Heart left ventricle (tissue), 13 donors: ENCODE data around the gene DPYSL4.

ENCODE experiments used
- POLR2A ChIP-seq, 2 donors: fragments of 450-650 bp; IDR thresholded peaks; one replicate each; pipeline ENCODE4 v1.6.1; 2017; ENCODE audit warnings: antibody characterized with exemption in 2 of 2, mild to moderate bottlenecking in 2 of 2, moderate library complexity in 2 of 2
- TF ChIP-seq, protein P1 (sequence below), 12 donors: fragments of 200-600 bp; sonication (generic) in 4 of 12; IDR thresholded peaks; one replicate each; pipeline versions ENCODE4 v1.5.0 to v1.8.0; 2018 to 2022; ENCODE audit warnings: antibody characterized with exemption in 12 of 12, mild to moderate bottlenecking in 5 of 12
- donor health status: ischemic (EF 13 %, LVEDD 7.1; RV severe dilation, severe dysfunction).
- donor health status: DM: no; HTN: yes; CAD: no.
- donor health status: DM: no; HTN: no; CAD: no.
- donor health status: ischemic (EF 25% LVEDD 6.9; RV normal size, moderate dysfunction).
- donor health status: ischemic (EF 25% LVEDD 5.7; RV mildly dilated, moderate dysfunction).
- donor health status: ischemic (EF 35%, LVEDD 5.7; RV mildly dilated, moderate dysfunction).
- donor health status: nonischemic (EF 11% LVEDD 7.7; RV severe dilation, severe dysfunction).
- donor health status: DM: yes; HTN: yes; CAD: no.
- donor health status: PGD.
- donor health status: ischemic (EF 29% LVEDD 5.4; RV normal size, mild dysfunction).
- donor health status: nonischemic (EF 23%, LVEDD 6.1; RV moderate dilation, normal function).

DNA sequence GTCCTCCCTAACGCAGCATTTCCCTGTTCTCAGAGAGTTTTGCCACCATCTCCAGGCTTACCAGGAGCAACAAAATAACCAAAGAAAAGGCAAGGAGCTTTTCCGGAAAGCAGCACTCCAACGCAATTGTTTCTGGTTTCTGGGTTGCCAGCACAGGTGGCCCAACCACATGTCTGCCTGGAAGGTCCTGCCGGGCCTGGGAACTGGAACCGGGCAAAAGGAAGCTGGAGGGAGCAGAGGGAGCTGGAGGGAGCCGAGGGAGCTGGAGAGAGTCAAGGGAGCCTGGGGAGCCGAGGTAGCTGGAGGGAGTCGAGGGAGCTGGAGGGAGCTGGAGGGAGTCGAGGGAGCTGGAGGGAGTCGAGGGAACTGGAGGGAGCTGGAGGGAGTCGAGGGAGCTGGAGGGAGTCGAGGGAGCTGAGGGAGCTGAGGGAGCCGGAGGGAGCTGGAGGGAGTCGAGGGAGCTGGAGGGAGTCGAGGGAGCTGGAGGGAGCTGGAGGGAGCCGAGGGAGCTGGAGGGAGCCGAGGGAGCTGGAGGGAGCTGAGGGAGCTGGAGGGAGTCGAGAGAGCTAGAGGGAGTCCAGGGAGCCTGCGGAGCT is 66.4 kb downstream of the DPYSL4 start:
- no peak for TF ChIP-seq POLR2A (IDR thresholded peaks at IDR 0.05)
- TF ChIP-seq, protein P1, sequence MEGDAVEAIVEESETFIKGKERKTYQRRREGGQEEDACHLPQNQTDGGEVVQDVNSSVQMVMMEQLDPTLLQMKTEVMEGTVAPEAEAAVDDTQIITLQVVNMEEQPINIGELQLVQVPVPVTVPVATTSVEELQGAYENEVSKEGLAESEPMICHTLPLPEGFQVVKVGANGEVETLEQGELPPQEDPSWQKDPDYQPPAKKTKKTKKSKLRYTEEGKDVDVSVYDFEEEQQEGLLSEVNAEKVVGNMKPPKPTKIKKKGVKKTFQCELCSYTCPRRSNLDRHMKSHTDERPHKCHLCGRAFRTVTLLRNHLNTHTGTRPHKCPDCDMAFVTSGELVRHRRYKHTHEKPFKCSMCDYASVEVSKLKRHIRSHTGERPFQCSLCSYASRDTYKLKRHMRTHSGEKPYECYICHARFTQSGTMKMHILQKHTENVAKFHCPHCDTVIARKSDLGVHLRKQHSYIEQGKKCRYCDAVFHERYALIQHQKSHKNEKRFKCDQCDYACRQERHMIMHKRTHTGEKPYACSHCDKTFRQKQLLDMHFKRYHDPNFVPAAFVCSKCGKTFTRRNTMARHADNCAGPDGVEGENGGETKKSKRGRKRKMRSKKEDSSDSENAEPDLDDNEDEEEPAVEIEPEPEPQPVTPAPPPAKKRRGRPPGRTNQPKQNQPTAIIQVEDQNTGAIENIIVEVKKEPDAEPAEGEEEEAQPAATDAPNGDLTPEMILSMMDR (IDR thresholded peaks at IDR 0.05) = no peak
